ENCODE measurements around the gene ABHD8.

The ABHD8 gene

DNA sequence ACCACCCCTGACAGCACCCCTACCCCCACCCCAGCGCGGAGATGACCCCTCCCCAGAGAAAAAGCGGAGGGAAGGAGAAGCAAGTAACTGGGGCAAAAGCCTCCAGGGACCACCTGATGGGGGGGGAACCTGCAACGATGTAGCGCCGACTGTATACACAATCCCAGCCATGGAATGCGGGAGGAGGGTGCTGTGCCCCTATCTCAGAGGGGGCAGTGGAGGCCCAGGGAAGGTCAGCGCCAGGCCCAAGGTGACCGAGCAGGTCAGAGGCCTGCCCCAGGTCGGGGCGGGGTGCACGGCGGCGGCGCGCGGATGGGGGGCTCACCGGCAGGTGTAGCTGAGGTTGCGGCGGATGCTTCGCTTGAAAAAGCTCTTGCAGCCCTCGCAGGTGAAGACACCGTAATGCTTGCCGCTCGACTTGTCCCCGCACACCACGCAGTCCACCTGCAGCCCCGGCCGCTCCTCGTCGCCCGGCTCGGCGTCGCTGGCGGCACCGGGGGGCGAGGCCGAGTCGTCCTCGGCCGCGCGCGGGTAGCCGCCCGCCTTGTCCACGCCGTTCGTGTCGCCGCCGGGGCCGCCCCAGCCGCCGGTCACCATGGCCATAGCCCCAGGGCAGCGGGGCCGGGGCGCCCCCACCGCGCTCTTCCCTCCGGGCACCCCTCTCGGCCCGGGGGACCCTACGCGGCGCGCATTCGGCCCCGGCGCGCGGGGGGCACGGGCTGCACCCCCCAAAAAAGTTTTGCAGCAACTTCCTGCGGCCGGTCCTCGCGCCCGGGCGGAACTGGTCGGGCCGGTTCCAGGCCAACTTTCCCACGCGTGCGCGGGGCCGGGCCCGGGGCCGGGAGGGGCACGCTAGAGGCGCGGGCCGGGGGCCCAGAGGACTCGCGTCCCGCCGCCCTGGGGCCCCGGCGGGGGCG, 58.3 kb downstream of the ABHD8 start:
- H3K27ac ChIP-seq (ENCODE audit: low read depth, low read length) = no peak overlapping the region
- no peaks in the 10 kb centered on the region for H3K36me3 ChIP-seq (ENCODE audit: insufficient read depth, low read length)
- no peaks in the 10 kb centered on the region for H3K27me3 ChIP-seq (ENCODE audit: insufficient read depth, low read length)
- H3K79me2 ChIP-seq (ENCODE audit: control insufficient read depth, insufficient read depth, low read length, unreplicated experiment) = peaks cover 30% of the 10 kb centered on the region
- peak overlapping the region; percentile 90 for H3K4me3 ChIP-seq (ENCODE audit: low read depth, low read length)
- H3K4me1 ChIP-seq (ENCODE audit: control insufficient read depth, insufficient read depth, low read length, unreplicated experiment) = peaks cover 11% of the 10 kb centered on the region
- no peak overlapping the region for H2AFZ ChIP-seq (ENCODE audit: low read length, unreplicated experiment)

DNA sequence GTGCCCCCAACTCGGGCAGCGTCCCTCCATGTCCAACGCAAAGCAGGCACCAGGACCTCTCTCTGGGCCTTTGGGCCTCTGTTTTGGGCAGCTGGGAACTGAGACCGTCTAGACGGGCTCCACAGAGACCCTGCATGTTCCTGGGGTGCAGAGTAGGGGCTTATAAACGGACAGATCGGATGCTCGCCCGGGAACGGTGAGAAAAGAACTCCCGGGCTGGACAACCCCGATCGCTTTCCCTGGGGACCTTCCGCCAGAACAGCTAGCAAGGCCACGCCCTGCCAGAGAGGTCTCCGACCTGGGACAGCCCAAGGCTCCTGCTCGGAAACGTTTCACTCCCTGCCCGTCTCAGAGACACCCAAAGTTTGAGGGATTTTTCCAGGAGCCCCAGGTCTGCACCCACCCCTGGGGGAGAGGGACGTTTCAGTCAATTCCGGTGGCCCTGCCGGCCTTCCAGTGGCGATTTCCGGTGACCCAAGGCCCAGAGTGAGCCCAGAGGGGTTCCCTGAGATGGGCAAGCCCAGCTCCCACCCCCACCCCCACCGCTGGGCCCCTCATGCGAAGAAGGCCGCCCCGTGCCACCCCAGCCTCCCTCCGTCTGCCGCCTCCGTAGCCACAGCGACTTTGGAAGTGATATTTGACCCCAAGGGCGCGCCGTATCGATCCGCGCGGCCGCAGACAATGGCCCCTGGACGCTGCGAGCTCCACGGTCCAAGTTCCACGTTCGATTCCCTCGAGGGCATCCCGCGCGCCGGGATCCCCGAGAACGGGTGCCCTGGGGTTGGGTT, 59.2 kb downstream of the ABHD8 start:
- peak overlapping the region; percentile 55 for H2AFZ ChIP-seq (ENCODE audit: low read length, unreplicated experiment)
- H3K4me1 ChIP-seq (ENCODE audit: control insufficient read depth, insufficient read depth, low read length, unreplicated experiment) = peaks cover 11% of the 10 kb centered on the region
- H3K79me2 ChIP-seq (ENCODE audit: control insufficient read depth, insufficient read depth, low read length, unreplicated experiment) = peaks cover 30% of the 10 kb centered on the region
- peak overlapping the region; percentile 90 for H3K4me3 ChIP-seq (ENCODE audit: low read depth, low read length)
- no peak overlapping the region for H3K27ac ChIP-seq (ENCODE audit: low read depth, low read length)
- no peaks in the 10 kb centered on the region for H3K36me3 ChIP-seq (ENCODE audit: insufficient read depth, low read length)
- H3K27me3 ChIP-seq (ENCODE audit: insufficient read depth, low read length) = no peaks in the 10 kb centered on the region

DNA sequence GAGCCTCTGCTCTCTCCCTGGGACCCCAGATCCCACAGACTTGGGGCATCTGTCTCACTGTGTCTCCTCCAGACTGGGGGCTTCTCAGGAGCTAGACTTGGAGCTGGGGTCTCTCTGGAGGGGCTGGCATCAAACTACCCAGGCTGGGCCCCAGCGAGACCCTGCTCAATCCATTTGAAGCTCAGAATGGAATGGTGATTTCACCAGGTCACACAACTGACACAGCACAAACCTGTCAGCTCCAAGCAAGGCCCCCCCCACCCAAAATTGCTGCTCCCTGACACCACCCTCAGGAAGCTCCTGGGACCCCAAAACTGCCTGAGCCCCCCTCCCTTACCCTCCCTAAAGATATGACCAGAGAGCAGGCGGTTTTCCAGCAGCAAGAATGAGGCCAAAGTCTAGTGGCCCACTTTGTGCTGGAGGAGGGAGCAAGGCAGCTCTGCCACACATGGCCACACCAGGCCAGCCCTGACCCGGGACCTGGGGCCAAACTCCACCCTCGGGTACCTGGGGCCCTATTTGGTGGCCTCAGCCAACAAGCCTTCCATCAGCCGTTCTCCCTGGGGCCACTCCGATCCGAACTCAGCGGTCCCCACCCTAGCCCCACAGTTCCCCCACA, 59.9 kb downstream of the ABHD8 start:
- H3K36me3 ChIP-seq (ENCODE audit: insufficient read depth, low read length) = no peaks in the 10 kb centered on the region
- no peaks in the 10 kb centered on the region for H3K27me3 ChIP-seq (ENCODE audit: insufficient read depth, low read length)
- H3K4me3 ChIP-seq (ENCODE audit: low read depth, low read length) = peak overlapping the region; percentile 90
- no peak overlapping the region for H2AFZ ChIP-seq (ENCODE audit: low read length, unreplicated experiment)
- peaks cover 9% of the 10 kb centered on the region for H3K4me1 ChIP-seq (ENCODE audit: control insufficient read depth, insufficient read depth, low read length, unreplicated experiment)
- no peak overlapping the region for H3K27ac ChIP-seq (ENCODE audit: low read depth, low read length)
- peaks cover 30% of the 10 kb centered on the region for H3K79me2 ChIP-seq (ENCODE audit: control insufficient read depth, insufficient read depth, low read length, unreplicated experiment)

DNA sequence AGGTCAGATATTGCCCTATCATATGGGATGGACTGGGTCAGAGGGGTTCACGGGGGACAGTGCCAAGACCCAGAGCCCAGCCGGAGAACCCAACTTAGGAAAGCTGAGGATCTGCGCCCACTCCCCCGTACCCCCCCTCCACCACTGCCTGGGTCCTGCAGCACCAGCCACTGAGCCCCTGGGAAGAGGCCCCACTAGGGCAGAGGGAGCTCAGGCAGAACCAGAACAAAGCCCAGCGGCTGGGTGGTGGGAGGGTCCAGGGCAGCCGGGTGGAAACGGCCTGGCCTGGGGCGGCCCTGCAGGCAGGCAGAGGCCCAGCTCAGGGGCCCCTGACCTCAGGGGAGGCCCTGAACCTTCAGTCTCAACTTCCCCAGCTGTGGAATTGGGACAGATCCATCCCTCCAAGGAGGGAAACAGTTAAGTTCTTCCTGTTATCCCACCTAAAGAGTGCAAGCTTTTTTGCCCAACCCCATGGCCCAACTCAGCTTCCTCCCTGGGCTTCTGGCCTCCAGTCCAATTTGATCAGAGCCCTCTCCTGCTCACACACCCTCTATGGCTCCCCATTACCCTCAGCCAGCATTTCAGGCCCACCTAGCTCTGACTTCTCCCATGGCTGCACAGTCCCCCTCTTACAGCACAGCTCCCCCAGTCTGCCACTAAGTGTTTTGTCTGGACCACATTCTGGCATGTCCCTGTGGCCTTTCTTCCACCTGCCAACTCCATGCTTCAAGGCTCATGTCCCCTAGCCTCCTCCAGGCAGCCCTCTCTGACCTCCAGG, 60.6 kb downstream of the ABHD8 start:
- peaks cover 8% of the 10 kb centered on the region for H3K4me1 ChIP-seq (ENCODE audit: control insufficient read depth, insufficient read depth, low read length, unreplicated experiment)
- peaks cover 30% of the 10 kb centered on the region for H3K79me2 ChIP-seq (ENCODE audit: control insufficient read depth, insufficient read depth, low read length, unreplicated experiment)
- H3K27me3 ChIP-seq (ENCODE audit: insufficient read depth, low read length) = no peaks in the 10 kb centered on the region
- H2AFZ ChIP-seq (ENCODE audit: low read length, unreplicated experiment) = no peak overlapping the region
- H3K4me3 ChIP-seq (ENCODE audit: low read depth, low read length) = no peak overlapping the region; the same call in 1 of the 2 replicates
- no peak overlapping the region for H3K27ac ChIP-seq (ENCODE audit: low read depth, low read length)
- H3K36me3 ChIP-seq (ENCODE audit: insufficient read depth, low read length) = no peaks in the 10 kb centered on the region

Measured in ACC112 (cell line).